Non-pigmented ciliary epithelial cell (primary cell): ENCODE data around the gene HGFAC.

Experiments
- DNase-seq: peaks from one replicate; pipeline ENCODE4 v3.0.0-alpha.2; 2010; ENCODE audit warnings: low read depth

The HGFAC gene

GRCh38 chr4:3426465-3427133 is 15.2 kb upstream of the HGFAC start:
- DNase-seq = no peak

GRCh38 chr4:3427134-3427476 is 14.7 kb upstream of the HGFAC start:
- no peak for DNase-seq

- no peak for DNase-seq
Observed at GRCh38 chr4:3427706-3428446, 13.9 kb upstream of the HGFAC start.

GRCh38 chr4:3429651-3430050 is 12.1 kb upstream of the HGFAC start:
- DNase-seq = no peak

- no peak for DNase-seq
Observed at GRCh38 chr4:3430524-3430923, 11.2 kb upstream of the HGFAC start.

GRCh38 chr4:3431446-3431993 is 10.2 kb upstream of the HGFAC start:
- DNase-seq = no peak

GRCh38 chr4:3432381-3432790 is 9.4 kb upstream of the HGFAC start:
- no peak for DNase-seq

- no peak for DNase-seq
Observed at GRCh38 chr4:3433138-3433869, 8.5 kb upstream of the HGFAC start.

- DNase-seq = no peak
Observed at GRCh38 chr4:3434881-3435685, 6.7 kb upstream of the HGFAC start.

GRCh38 chr4:3435686-3435956 is 6.1 kb upstream of the HGFAC start:
- DNase-seq = no peak

- DNase-seq = no peak
Observed at GRCh38 chr4:3436048-3436797, 5.5 kb upstream of the HGFAC start.

GRCh38 chr4:3436798-3437581 is 4.8 kb upstream of the HGFAC start:
- DNase-seq = no peak

GRCh38 chr4:3437582-3437936 is 4.2 kb upstream of the HGFAC start:
- DNase-seq = no peak

- DNase-seq = no peak
Observed at GRCh38 chr4:3437998-3438846, 3.5 kb upstream of the HGFAC start.

GRCh38 chr4:3438847-3439180 is 3.0 kb upstream of the HGFAC start:
- no peak for DNase-seq

- no peak for DNase-seq
Observed at GRCh38 chr4:3439391-3439790, 2.4 kb upstream of the HGFAC start.

- no peak for DNase-seq
Observed at GRCh38 chr4:3440011-3440410, 1.8 kb upstream of the HGFAC start.

GRCh38 chr4:3440979-3441500 is 728 bp upstream of the HGFAC start:
- DNase-seq = no peak

GRCh38 chr4:3442460-3442958 is 741 bp downstream of the HGFAC start:
- DNase-seq = no peak
